Activated CD4-positive, alpha-beta T cell treated with anti-CD3 and anti-CD28 coated beads for 36 hours (primary cell): ENCODE measurements around the gene FAM50B. TPM values are rescaled to one million over a fixed set of nuclear protein-coding genes. Genes with fewer than 3 reads are reported as not detected.
"Not testable (repeated sequence)": the region's sequence is repeated elsewhere in the genome, so short reads cannot be mapped to it uniquely, and the experiment has no call there.

Experiments used
- ATAC-seq: fragments of 200-7000 bp; cut with Tn5 transposase; one replicate; pipeline ENCODE4 v1.10.0; 2021; ENCODE audit warnings: mild to moderate bottlenecking, moderate library complexity
- CTCF ChIA-PET: fragments of 350-600 bp; sonication (Branson Sonifier 250); formaldehyde crosslinking; loops from one replicate; lab custom pipeline; 2021; ENCODE audit warnings: antibody characterized with exemption; lab: Charles Lee
- POLR2A ChIA-PET: fragments of 350-600 bp; sonication (Branson Sonifier 250); formaldehyde crosslinking; loops from one replicate; lab custom pipeline; 2021; ENCODE audit warnings: antibody characterized with exemption, inconsistent platforms; lab: Charles Lee
- DNase-seq: peaks from one replicate; pipeline ENCODE4 v3.0.0-alpha.2; 2020
- H3K27ac Mint-ChIP-seq: one replicate; pipeline ENCODE4 v1.8.0; 2021; ENCODE audit warnings: mixed read lengths
- H3K27me3 Mint-ChIP-seq: one replicate; pipeline ENCODE4 v1.8.0; 2021; ENCODE audit warnings: mixed read lengths
- H3K36me3 Mint-ChIP-seq: one replicate; pipeline ENCODE4 v1.8.0; 2021; ENCODE audit warnings: low read depth, mixed read lengths
- H3K4me1 Mint-ChIP-seq: one replicate; pipeline ENCODE4 v1.8.0; 2021; ENCODE audit warnings: mixed read lengths
- H3K4me3 Mint-ChIP-seq: one replicate; pipeline ENCODE4 v1.8.0; 2021; ENCODE audit warnings: mild to moderate bottlenecking, moderate library complexity, mixed read lengths
- H3K9me3 Mint-ChIP-seq: one replicate; pipeline ENCODE4 v1.8.0; 2021; ENCODE audit warnings: low read depth, mixed read lengths
- intact Hi-C, 2 experiments: fragments of 100-400 bp; cut with DNase I in 1 of 2; cut with micrococcal nuclease in 1 of 2; formaldehyde crosslinking; loops; one replicate each; pipeline versions ENCODE4 v1.14.2 to v1.15.1; 2022 to 2024; cut with DNase I, micrococcal nuclease
- total RNA-seq, 2 experiments: library from RNA; stranded (reverse); gene quantifications; one replicate each; pipeline ENCODE4 v1.2.3, GENCODE V29; 2021

The FAM50B gene
- total RNA-seq, 2 experiments from 2014 or later, result 8.8 to 10.2 TPM

- ATAC-seq (no peak), DNase-seq (no peak)
- intact Hi-C loops, result loop anchor here in 1 of 2 experiments (1.0 to 5.0 kb wide), 2 partner anchors 15 to 65 kb away; no protein-coding TSS in a partner anchor
- Mint-ChIP-seq H3K36me3 (peaks cover 12% of the 10 kb centered on the region), H3K4me1 (peaks cover 30% of the 10 kb centered on the region), H3K27ac (no peak overlapping the region), H3K4me3 (no peak overlapping the region), H3K9me3 (no peaks in the 10 kb centered on the region), H3K27me3 (no peaks in the 10 kb centered on the region)
- ChIA-PET POLR2A (no interaction called here), CTCF (interaction anchor here (1.5 to 4.6 kb wide), 2 partner anchors 16 to 81 kb away, joined by 9 to 31 read pairs; no protein-coding TSS in a partner anchor)
These were observed 2.7 kb downstream of the FAM50B start for GRCh38 chr6:3851839-3852238.

GRCh38 chr6:3852391-3852790 lies 3.2 kb downstream of the FAM50B start:
- no peak for ATAC-seq
- ChIA-PET CTCF (interaction anchor here (0.6 to 4.6 kb wide), 2 partner anchors 81 to 572 kb away, joined by 3 to 31 read pairs; no protein-coding TSS in a partner anchor), POLR2A (no interaction called here)
- Mint-ChIP-seq H3K27ac (no peak overlapping the region), H3K9me3 (no peaks in the 10 kb centered on the region), H3K27me3 (no peaks in the 10 kb centered on the region), H3K4me3 (no peak overlapping the region), H3K36me3 (peaks cover 12% of the 10 kb centered on the region), H3K4me1 (peaks cover 27% of the 10 kb centered on the region)
- intact Hi-C loops, result loop anchor here in 1 of 2 experiments (5.0 kb wide), 1 partner anchor 65 kb away; no protein-coding TSS in a partner anchor
- DNase-seq, result no peak

- ChIA-PET POLR2A (interaction anchor here (0.5 kb wide), 1 partner anchor 15 kb away, joined by 4 read pairs; no protein-coding TSS in a partner anchor), CTCF (no interaction called here)
These were observed 6.7 kb downstream of the FAM50B start for GRCh38 chr6:3855866-3856265.

GRCh38 chr6:3856576-3856975 lies 7.4 kb downstream of the FAM50B start:
- POLR2A ChIA-PET, result no interaction called here
- peaks cover 5% of the 10 kb centered on the region for H3K36me3 Mint-ChIP-seq
- H3K4me3 Mint-ChIP-seq, result no peak overlapping the region
- no peak for DNase-seq
- H3K27ac Mint-ChIP-seq, result no peak overlapping the region
- CTCF ChIA-PET, result interaction anchor here (1.0 kb wide), 1 partner anchor 9 kb away, joined by 3 read pairs; no protein-coding TSS in a partner anchor
- intact Hi-C loops, result no loop called here
- no peak for ATAC-seq
- no peaks in the 10 kb centered on the region for H3K4me1 Mint-ChIP-seq
- H3K27me3 Mint-ChIP-seq, result peaks cover 5% of the 10 kb centered on the region
- peaks cover 9% of the 10 kb centered on the region for H3K9me3 Mint-ChIP-seq

More at GRCh38 chr6:3855866-3856265, 6.7 kb downstream of the FAM50B start:
- Mint-ChIP-seq H3K27me3 (no peaks in the 10 kb centered on the region), H3K4me3 (no peak overlapping the region), H3K36me3 (peaks cover 5% of the 10 kb centered on the region), H3K9me3 (peaks cover 4% of the 10 kb centered on the region), H3K27ac (no peak overlapping the region), H3K4me1 (peaks cover 4% of the 10 kb centered on the region)
- no peak for DNase-seq
- intact Hi-C loops, result no loop called here
- ATAC-seq, result no peak

GRCh38 chr6:3857468-3858456 lies 8.6 kb downstream of the FAM50B start:
- Mint-ChIP-seq H3K27me3 (peaks cover 5% of the 10 kb centered on the region), H3K36me3 (peaks cover 5% of the 10 kb centered on the region), H3K4me1 (no peaks in the 10 kb centered on the region), H3K27ac (no peak overlapping the region), H3K9me3 (peaks cover 9% of the 10 kb centered on the region), H3K4me3 (no peak overlapping the region)
- DNase-seq (no peak), ATAC-seq (no peak)
- POLR2A ChIA-PET, result no interaction called here
- intact Hi-C loops, result no loop called here
- CTCF ChIA-PET, result interaction anchor here (0.6 to 1.0 kb wide), 2 partner anchors 10 to 30 kb away, joined by 3 read pairs; no protein-coding TSS in a partner anchor

- CTCF ChIA-PET, result no interaction called here
- POLR2A ChIA-PET, result no interaction called here
- H3K4me1 Mint-ChIP-seq, result no peaks in the 10 kb centered on the region
These were observed 10.8 kb downstream of the FAM50B start for GRCh38 chr6:3859878-3860552.

GRCh38 chr6:3861424-3861823 lies 12.3 kb downstream of the FAM50B start:
- ChIA-PET CTCF (interaction anchor here (0.6 to 1.7 kb wide), 4 partner anchors 8 to 23 kb away, joined by 4 to 7 read pairs (median 4); partner anchors contain the start of gene FAM50B), POLR2A (no interaction called here)
- ATAC-seq (no peak), DNase-seq (no peak)
- Mint-ChIP-seq H3K4me3 (no peak overlapping the region), H3K27ac (no peak overlapping the region), H3K4me1 (no peaks in the 10 kb centered on the region), H3K9me3 (peaks cover 9% of the 10 kb centered on the region), H3K27me3 (peaks cover 12% of the 10 kb centered on the region), H3K36me3 (no peaks in the 10 kb centered on the region)
- intact Hi-C loops, result no loop called here

More at GRCh38 chr6:3859878-3860552, 10.8 kb downstream of the FAM50B start:
- H3K27ac Mint-ChIP-seq, result no peak overlapping the region
- intact Hi-C loops, result no loop called here
- H3K27me3 Mint-ChIP-seq, result peaks cover 8% of the 10 kb centered on the region
- peaks cover 9% of the 10 kb centered on the region for H3K9me3 Mint-ChIP-seq
- no peak for DNase-seq
- ATAC-seq, result no peak
- H3K4me3 Mint-ChIP-seq, result no peak overlapping the region
- no peaks in the 10 kb centered on the region for H3K36me3 Mint-ChIP-seq

- ATAC-seq, result no peak
- Mint-ChIP-seq H3K4me3 (no peak overlapping the region), H3K27ac (no peak overlapping the region), H3K4me1 (peaks cover 2% of the 10 kb centered on the region), H3K36me3 (no peaks in the 10 kb centered on the region), H3K9me3 (peaks cover 9% of the 10 kb centered on the region), H3K27me3 (peaks cover 12% of the 10 kb centered on the region)
- ChIA-PET CTCF (interaction anchor here (0.6 to 1.7 kb wide), 4 partner anchors 9 to 233 kb away, joined by 3 to 7 read pairs (median 4); partner anchors contain the start of gene FAM50B), POLR2A (no interaction called here)
- intact Hi-C loops, result no loop called here
- no peak for DNase-seq
These were observed 12.9 kb downstream of the FAM50B start for GRCh38 chr6:3862038-3862437.

- H3K27me3 Mint-ChIP-seq, result peaks cover 12% of the 10 kb centered on the region
- CTCF ChIA-PET, POLR2A ChIA-PET, ATAC-seq, DNase-seq, H3K4me3 Mint-ChIP-seq, H3K9me3 Mint-ChIP-seq, H3K36me3 Mint-ChIP-seq, intact Hi-C loops, H3K27ac Mint-ChIP-seq: not testable (repeated sequence)
- peaks cover 12% of the 10 kb centered on the region for H3K4me1 Mint-ChIP-seq
These were observed 14.1 kb downstream of the FAM50B start for GRCh38 chr6:3863322-3863721.

GRCh38 chr6:3865463-3865862 lies 16.3 kb downstream of the FAM50B start:
- peaks cover 32% of the 10 kb centered on the region for H3K4me1 Mint-ChIP-seq
- intact Hi-C loops, result no loop called here

More at GRCh38 chr6:3865463-3865862, 16.3 kb downstream of the FAM50B start:
- H3K27me3 Mint-ChIP-seq, result peaks cover 12% of the 10 kb centered on the region
- ChIA-PET POLR2A (no interaction called here), CTCF (no interaction called here)
- no peak for ATAC-seq
- H3K27ac Mint-ChIP-seq, result no peak overlapping the region
- H3K4me3 Mint-ChIP-seq, result no peak overlapping the region
- H3K36me3 Mint-ChIP-seq, result no peaks in the 10 kb centered on the region
- no peak for DNase-seq
- peaks cover 5% of the 10 kb centered on the region for H3K9me3 Mint-ChIP-seq
